ENCODE measurements around the gene UGT1A10.
"Not testable (repeated sequence)": the region's sequence is repeated elsewhere in the genome, so short reads cannot be mapped to it uniquely, and the experiment has no call there.

The UGT1A10 gene

DNA sequence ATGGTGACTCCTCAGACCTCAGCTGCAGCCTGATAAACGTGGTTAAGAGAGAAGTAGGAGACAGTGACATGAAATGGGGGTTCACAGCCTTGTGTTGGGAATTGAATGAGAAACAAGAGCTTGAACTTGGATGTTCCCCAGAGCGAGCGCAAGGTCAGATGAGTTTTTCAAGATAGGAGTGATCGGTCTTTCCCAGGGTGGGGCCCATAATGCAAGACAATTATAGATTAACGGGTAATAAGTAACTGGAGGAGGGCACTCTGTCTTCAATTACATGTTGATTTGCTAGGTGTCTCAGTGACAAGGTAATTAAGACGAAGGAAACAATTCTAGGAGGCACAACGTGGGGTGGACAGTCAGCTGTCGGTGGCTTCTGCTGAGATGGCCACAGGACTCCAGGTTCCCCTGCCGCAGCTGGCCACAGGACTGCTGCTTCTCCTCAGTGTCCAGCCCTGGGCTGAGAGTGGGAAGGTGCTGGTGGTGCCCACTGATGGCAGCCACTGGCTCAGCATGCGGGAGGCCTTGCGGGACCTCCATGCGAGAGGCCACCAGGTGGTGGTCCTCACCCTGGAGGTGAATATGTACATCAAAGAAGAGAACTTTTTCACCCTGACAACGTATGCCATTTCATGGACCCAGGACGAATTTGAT lies 76.5 kb downstream of the UGT1A10 start, which contains the start of gene UGT1A5:
UGT1A5 (plus strand) TSS at position 297 of the 651 bp plus-strand sequence; CDS start at position 382, 85 bp downstream.
- Histone ChIP-seq H3K4me3 (ENCODE audit: low read depth in 1 of 2, low read length in 1 of 2) (no peak within 1 kb of the TSS), H3K36me3 (no peaks in the 10 kb centered on the region), H3K27me3 (peaks cover 10% of the 10 kb centered on the region), H3K27ac (no peak within 1 kb of the TSS), H3K4me1 (ENCODE audit: control insufficient read depth in 1 of 2, insufficient read depth in 1 of 2, low read depth in 1 of 2, low read length in 1 of 2) (no peaks in the 10 kb centered on the region), H3K9me3 (no peaks in the 10 kb centered on the region)
- TF ChIP-seq CTCF (IDR thresholded peaks at IDR 0.05): no peak

DNA sequence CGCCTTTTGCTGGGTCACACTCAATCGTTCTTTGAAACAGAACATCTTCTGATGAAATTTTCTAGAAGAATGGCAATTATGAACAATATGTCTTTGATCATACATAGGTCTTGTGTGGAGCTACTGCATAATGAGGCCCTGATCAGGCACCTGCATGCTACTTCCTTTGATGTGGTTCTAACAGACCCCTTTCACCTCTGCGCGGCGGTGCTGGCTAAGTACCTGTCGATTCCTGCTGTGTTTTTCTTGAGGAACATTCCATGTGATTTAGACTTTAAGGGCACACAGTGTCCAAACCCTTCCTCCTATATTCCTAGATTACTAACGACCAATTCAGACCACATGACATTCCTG lies 77.0 kb downstream of the UGT1A10 start:
- H3K36me3 ChIP-seq: no peaks in the 10 kb centered on the region
- peaks cover 10% of the 10 kb centered on the region for H3K27me3 ChIP-seq
- TF ChIP-seq CTCF (IDR thresholded peaks at IDR 0.05): no peak
- no peak overlapping the region for H3K4me3 ChIP-seq (ENCODE audit: low read depth in 1 of 2, low read length in 1 of 2)
- H3K27ac ChIP-seq: no peak overlapping the region
- no peaks in the 10 kb centered on the region for H3K4me1 ChIP-seq (ENCODE audit: control insufficient read depth in 1 of 2, insufficient read depth in 1 of 2, low read depth in 1 of 2, low read length in 1 of 2)
- no peaks in the 10 kb centered on the region for H3K9me3 ChIP-seq

DNA sequence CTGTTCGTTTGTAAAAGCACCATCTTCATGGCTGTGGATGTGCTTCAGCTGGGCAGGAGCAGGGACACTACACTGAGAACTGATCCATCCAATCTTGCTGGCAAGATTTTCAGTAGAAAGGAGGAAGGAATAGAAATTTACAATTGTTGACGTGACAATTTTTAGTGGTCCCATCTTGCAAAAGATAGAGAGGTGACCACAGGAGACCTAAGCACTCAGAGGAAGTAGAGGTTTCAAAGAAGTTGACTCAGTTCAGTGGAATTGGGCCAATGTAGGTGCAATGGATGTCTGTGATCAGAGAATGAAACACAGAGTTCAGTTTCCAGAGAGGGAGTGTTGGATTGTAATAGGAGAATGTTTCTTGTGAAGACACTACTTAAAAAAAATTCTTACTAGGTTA lies 77.9 kb downstream of the UGT1A10 start:
- Histone ChIP-seq H3K27ac (no peak overlapping the region), H3K36me3 (no peaks in the 10 kb centered on the region), H3K4me1 (ENCODE audit: control insufficient read depth in 1 of 2, insufficient read depth in 1 of 2, low read depth in 1 of 2, low read length in 1 of 2) (no peaks in the 10 kb centered on the region), H3K4me3 (ENCODE audit: low read depth in 1 of 2, low read length in 1 of 2) (no peak overlapping the region), H3K27me3 (peaks cover 10% of the 10 kb centered on the region), H3K9me3 (no peaks in the 10 kb centered on the region)
- TF ChIP-seq CTCF (IDR thresholded peaks at IDR 0.05): no peak

DNA sequence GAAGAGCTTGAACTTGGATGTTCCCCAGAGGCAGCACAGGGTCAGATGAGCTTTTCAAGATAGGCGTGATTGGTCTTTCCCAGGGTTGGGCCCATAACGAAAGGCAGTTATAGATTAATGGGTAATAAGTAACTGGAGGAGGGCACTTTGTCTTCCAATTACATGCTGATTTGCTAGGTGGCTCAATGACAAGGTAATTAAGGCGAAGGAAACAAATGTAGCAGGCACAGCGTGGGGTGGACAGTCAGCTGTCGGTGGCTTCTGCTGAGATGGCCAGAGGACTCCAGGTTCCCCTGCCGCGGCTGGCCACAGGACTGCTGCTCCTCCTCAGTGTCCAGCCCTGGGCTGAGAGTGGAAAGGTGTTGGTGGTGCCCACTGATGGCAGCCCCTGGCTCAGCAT lies 82.3 kb downstream of the UGT1A10 start, which contains the start of gene UGT1A4:
UGT1A4 (plus strand) TSS at position 185 of the 400 bp plus-strand sequence; CDS start at position 270, 85 bp downstream.
- H3K4me3 ChIP-seq (ENCODE audit: low read depth in 1 of 2, low read length in 1 of 2): no peak within 1 kb of the TSS
- H3K27ac ChIP-seq: no peak within 1 kb of the TSS
- no peaks in the 10 kb centered on the region for H3K36me3 ChIP-seq
- no peaks in the 10 kb centered on the region for H3K4me1 ChIP-seq (ENCODE audit: control insufficient read depth in 1 of 2, insufficient read depth in 1 of 2, low read depth in 1 of 2, low read length in 1 of 2)
- no peak for TF ChIP-seq CTCF (IDR thresholded peaks at IDR 0.05)
- no peaks in the 10 kb centered on the region for H3K9me3 ChIP-seq
- peaks cover 10% of the 10 kb centered on the region for H3K27me3 ChIP-seq

- Histone ChIP-seq H3K27me3 (no peaks in the 10 kb centered on the region), H3K27ac (no peak within 1 kb of the TSS), H3K36me3 (no peaks in the 10 kb centered on the region), H3K4me3 (ENCODE audit: low read depth in 1 of 2, low read length in 1 of 2) (no peak within 1 kb of the TSS), H3K4me1 (ENCODE audit: control insufficient read depth in 1 of 2, insufficient read depth in 1 of 2, low read depth in 1 of 2, low read length in 1 of 2) (no peaks in the 10 kb centered on the region), H3K9me3 (no peaks in the 10 kb centered on the region)
- TF ChIP-seq CTCF (IDR thresholded peaks at IDR 0.05): no peak
Measured at GRCh38 chr2:233728723-233729301, 92.6 kb downstream of the UGT1A10 start, which contains the start of gene UGT1A3. Gene UGT1A3 (plus strand): TSS chr2:233729042. CDS start chr2:233729127, 85 bp downstream.

- H3K9me3 ChIP-seq; H3K36me3 ChIP-seq; H3K27ac ChIP-seq; H3K4me1 ChIP-seq (ENCODE audit: control insufficient read depth in 1 of 2, insufficient read depth in 1 of 2, low read depth in 1 of 2, low read length in 1 of 2); H3K27me3 ChIP-seq; H3K4me3 ChIP-seq (ENCODE audit: low read depth in 1 of 2, low read length in 1 of 2): not testable (repeated sequence)
Measured at GRCh38 chr2:233736868-233737653, 100.8 kb downstream of the UGT1A10 start.
